Lung (tissue), 12 donors: ENCODE measurements around the gene MTHFD2. TPM values are rescaled to one million over a fixed set of nuclear protein-coding genes. Genes with fewer than 3 reads are reported as not detected.

Experiments
- ATAC-seq: fragments of 200-7000 bp; cut with Tn5 transposase; one replicate; pipeline ENCODE4 v1.9.1; 2020; ENCODE audit warnings: moderate number of reproducible peaks; ENCODE audit not compliant: insufficient read depth, low FRiP score
- DNase-seq, 3 donors: peaks; one replicate each; pipeline ENCODE4 v3.0.0-alpha.2; 2013 to 2017
- H3K27ac ChIP-seq, 2 donors: one replicate each; pipeline ENCODE4 v1.5.1; 2013; ENCODE audit warnings: mild to moderate bottlenecking in 2 of 2, moderate library complexity in 2 of 2, control low read depth in 1 of 2, inconsistent platforms in 1 of 2, low read depth in 1 of 2, low read length in 1 of 2
- H3K27me3 ChIP-seq, 3 donors: one replicate each; pipeline ENCODE4 v1.5.1; 2013; ENCODE audit warnings: low read length in 2 of 3; ENCODE audit not compliant: control insufficient read depth in 3 of 3, insufficient read depth in 3 of 3
- H3K36me3 ChIP-seq, 4 donors: one replicate each; pipeline ENCODE4 v1.5.1; 2013; ENCODE audit warnings: low read length in 4 of 4, mild to moderate bottlenecking in 1 of 4, moderate library complexity in 1 of 4; ENCODE audit not compliant: control insufficient read depth in 4 of 4, insufficient read depth in 4 of 4
- H3K4me1 ChIP-seq, 5 donors: one replicate each; pipeline ENCODE4 v1.5.1; 2013; ENCODE audit warnings: low read length in 5 of 5, mild to moderate bottlenecking in 2 of 5, moderate library complexity in 1 of 5; ENCODE audit not compliant: control insufficient read depth in 5 of 5, insufficient read depth in 5 of 5
- H3K4me3 ChIP-seq: one replicate; pipeline ENCODE4 v1.5.1; 2013; ENCODE audit warnings: mild to moderate bottlenecking, control low read depth, moderate library complexity
- H3K9ac ChIP-seq, 2 donors: one replicate each; pipeline ENCODE4 v1.5.1; 2013; ENCODE audit warnings: low read length in 2 of 2, control low read depth in 1 of 2; ENCODE audit not compliant: insufficient read depth in 1 of 2
- H3K9me3 ChIP-seq, 4 donors: one replicate each; pipeline ENCODE4 v1.5.1; 2013; ENCODE audit warnings: low read length in 3 of 4, mild to moderate bottlenecking in 1 of 4, moderate library complexity in 1 of 4; ENCODE audit not compliant: control insufficient read depth in 4 of 4, insufficient read depth in 3 of 4
- WGBS, 2 donors: extraction: QIAGEN DNeasy Blood & Tissue Kit; methylation state at CpG; one replicate each; pipeline ENCODE4 v1.1.7; 2013; 5-methylcytosine and 5-hydroxymethylcytosine counted together
- polyA plus RNA-seq, 2 donors: library from polyadenylated mRNA; stranded (reverse); fragments of 200-250 nt; gene quantifications; one replicate each; pipeline ENCODE4 v1.2.1, GENCODE V29; 2013
- total RNA-seq, 2 donors: library from RNA; depleted of rRNA in 1 of 2; stranded (reverse); fragments of >200 nt in 1 of 2; gene quantifications; one replicate each; pipeline ENCODE4 v1.2.1, GENCODE V29; 2014 to 2021
- TF ChIP-seq, protein P1 (sequence below): IDR thresholded peaks from 2 replicates; pipeline ENCODE4 v1.5.1; 2012; ENCODE audit warnings: mild to moderate bottlenecking; ENCODE audit errors: control extremely low read depth, extremely low read depth
- donor health status: control.
- donor health status: control.
- donor health status: Bipolar disorder and iron deficiency.
- donor health status: healthy.
- donor health status: DM: yes; HTN: yes; CAD: no.

MTHFD2 gene
- total and polyA plus RNA-seq, 4 donors: 20.9 to 88.1 (median 58.2) TPM

DNA sequence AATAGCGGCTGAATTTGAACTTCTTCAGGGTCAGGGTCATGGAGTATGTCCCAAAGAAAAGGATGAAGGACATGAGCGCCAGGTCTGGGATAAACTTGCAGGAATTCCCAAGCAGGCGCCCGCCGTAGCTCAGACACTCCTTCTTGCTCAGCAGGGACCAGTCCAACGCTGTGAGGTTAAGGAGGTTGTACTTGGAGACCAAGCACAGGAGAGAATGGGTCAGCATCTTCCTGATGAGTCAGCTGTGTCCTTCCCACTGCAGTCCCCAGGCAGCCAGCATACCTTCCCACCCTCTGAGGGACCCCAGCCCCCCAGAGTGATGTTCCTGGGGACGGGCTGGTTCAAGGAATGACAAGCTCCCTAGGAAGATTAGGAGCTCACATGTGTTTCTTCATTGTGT, 40.9 kb downstream of the MTHFD2 start:
- no peaks in the 10 kb centered on the region for H3K9me3 ChIP-seq
- ATAC-seq (no peak), DNase-seq (no peak)
- H3K9ac ChIP-seq: no peak overlapping the region
- H3K27ac ChIP-seq: no peak overlapping the region
- H3K36me3 ChIP-seq: peaks cover 0 to 3% (median 0%) of the 10 kb centered on the region in 4 donors
- 87 to 88% methylated on average over 7 of the region's 7 CpGs for WGBS, 2 donors
- TF ChIP-seq, protein P1, sequence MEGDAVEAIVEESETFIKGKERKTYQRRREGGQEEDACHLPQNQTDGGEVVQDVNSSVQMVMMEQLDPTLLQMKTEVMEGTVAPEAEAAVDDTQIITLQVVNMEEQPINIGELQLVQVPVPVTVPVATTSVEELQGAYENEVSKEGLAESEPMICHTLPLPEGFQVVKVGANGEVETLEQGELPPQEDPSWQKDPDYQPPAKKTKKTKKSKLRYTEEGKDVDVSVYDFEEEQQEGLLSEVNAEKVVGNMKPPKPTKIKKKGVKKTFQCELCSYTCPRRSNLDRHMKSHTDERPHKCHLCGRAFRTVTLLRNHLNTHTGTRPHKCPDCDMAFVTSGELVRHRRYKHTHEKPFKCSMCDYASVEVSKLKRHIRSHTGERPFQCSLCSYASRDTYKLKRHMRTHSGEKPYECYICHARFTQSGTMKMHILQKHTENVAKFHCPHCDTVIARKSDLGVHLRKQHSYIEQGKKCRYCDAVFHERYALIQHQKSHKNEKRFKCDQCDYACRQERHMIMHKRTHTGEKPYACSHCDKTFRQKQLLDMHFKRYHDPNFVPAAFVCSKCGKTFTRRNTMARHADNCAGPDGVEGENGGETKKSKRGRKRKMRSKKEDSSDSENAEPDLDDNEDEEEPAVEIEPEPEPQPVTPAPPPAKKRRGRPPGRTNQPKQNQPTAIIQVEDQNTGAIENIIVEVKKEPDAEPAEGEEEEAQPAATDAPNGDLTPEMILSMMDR: no peak
- no peak overlapping the region for H3K4me3 ChIP-seq
- no peaks in the 10 kb centered on the region for H3K4me1 ChIP-seq
- no peaks in the 10 kb centered on the region for H3K27me3 ChIP-seq

DNA sequence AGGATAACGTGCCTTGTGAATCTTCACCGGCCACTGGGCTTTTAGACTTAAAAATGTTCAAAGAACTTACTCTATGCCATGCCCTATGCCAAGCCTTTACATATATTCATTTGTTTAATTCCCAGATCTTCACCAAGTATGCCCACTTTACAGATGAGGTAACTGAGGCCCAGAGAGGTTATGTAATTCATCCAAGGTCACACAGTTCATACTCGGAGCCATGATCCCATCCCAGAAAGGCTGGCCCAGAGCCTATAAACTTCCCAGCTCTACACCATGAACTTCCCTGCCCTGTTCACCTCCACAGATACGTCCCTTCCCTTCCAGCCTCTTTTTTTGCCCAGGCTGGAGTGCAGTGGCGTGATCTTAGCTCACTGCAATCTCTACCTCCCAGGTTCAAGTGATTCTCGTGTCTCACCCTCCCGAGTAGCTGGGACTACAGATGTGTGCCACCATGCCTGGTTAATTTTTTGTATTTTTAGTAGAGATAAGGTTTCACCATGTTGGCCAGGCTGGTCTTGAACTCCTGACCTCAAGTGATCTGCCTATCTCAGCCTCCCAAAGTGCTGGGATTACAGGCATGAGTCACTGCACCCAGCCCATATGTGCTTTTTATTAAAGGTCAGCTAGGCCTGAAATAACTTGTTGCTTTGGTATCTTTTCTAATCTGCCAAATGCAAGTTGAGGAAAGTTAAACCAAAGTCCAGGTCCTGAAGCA, 44.1 kb downstream of the MTHFD2 start:
- Histone ChIP-seq H3K27me3 (no peaks in the 10 kb centered on the region), H3K4me1 (no peaks in the 10 kb centered on the region), H3K9ac (no peak overlapping the region), H3K9me3 (no peaks in the 10 kb centered on the region), H3K27ac (no peak overlapping the region), H3K4me3 (no peak overlapping the region), H3K36me3 (peaks cover 0 to 3% (median 0%) of the 10 kb centered on the region in 4 donors)
- ATAC-seq: no peak
- DNase-seq: no peak
- TF ChIP-seq, protein P1: no peak
- WGBS, 2 donors: 89 to 93% methylated on average over 7 of the region's 7 CpGs

DNA sequence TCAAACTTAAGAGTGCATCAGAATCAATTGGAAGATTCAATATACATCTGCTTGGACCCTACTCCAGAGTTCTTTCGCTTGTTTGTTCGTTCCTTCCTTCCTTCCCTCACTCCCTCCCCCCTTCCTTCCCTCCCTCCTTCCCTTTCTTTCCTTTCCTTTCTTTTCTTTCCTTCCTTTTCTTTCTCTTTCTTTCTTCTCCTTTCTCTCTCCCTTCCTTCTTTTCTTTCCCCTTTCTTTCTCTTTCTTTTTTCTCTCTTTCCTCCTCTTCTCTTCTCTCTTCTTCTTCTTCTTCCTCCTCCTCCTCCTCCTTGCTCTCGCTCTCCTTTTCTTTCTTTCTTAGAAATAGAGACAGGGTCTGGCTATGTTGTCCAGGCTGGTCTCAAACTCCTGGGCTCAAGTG, 45.9 kb downstream of the MTHFD2 start:
- TF ChIP-seq, protein P1: no peak
- Histone ChIP-seq H3K9ac (no peak overlapping the region), H3K27ac (no peak overlapping the region), H3K4me1 (no peaks in the 10 kb centered on the region), H3K36me3 (peaks cover 0 to 3% (median 0%) of the 10 kb centered on the region in 4 donors), H3K27me3 (no peaks in the 10 kb centered on the region), H3K4me3 (no peak overlapping the region), H3K9me3 (no peaks in the 10 kb centered on the region)
- WGBS, 2 donors: 81 to 85% methylated on average over 3 of the region's 3 CpGs
- ATAC-seq: no peak
- no peak for DNase-seq
